Measurements from ENCODE around the gene EIF4B.

The EIF4B gene

DNA sequence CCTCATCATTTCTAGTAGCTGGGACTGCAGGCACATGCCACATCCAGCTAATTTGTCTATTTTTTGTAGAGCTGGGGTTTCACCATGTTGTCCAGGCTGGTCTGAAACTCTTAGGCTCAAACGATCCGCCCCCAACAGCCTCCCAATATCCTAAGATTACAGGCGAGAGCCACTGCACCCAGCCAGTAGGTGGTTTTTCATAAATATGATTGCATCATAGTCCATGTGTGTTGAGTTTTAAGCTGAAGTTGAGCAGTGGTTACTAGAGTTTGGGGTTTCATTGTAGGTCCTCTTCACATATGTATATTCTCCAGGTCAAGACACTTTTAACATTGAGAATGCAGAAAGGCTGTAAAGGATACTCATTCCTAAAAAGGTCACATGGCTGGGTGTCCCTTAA lies 30.5 kb downstream of the EIF4B start:
- in situ Hi-C loops (cut with HindIII; ENCODE audit: low pct_ligation_motif_present, low sequenced_read_pairs): no loop called here
- H3K27me3 ChIP-seq (replicated peaks): no peaks in the 10 kb centered on the region
- H3K4me3 ChIP-seq (ENCODE audit: low read depth, low read length): no peak overlapping the region
- no peak for TF ChIP-seq CTCF (IDR thresholded peaks at IDR 0.05; ENCODE audit: low read depth, low read length, missing control alignments)
- H3K36me3 ChIP-seq (replicated peaks): peaks cover 75% of the 10 kb centered on the region
- no peak overlapping the region for H3K27ac ChIP-seq
- no peak for DNase-seq

- Histone ChIP-seq H3K36me3 (replicated peaks) (peaks cover 50% of the 10 kb centered on the region), H3K27ac (no peak overlapping the region), H3K27me3 (replicated peaks) (no peaks in the 10 kb centered on the region), H3K4me3 (ENCODE audit: low read depth, low read length) (no peak overlapping the region)
- no peak for DNase-seq
- in situ Hi-C loops (cut with HindIII; ENCODE audit: low pct_ligation_motif_present, low sequenced_read_pairs): no loop called here
- TF ChIP-seq CTCF (IDR thresholded peaks at IDR 0.05; ENCODE audit: low read depth, low read length, missing control alignments): no peak
Observed at GRCh38 chr12:53039851-53040250, 33.6 kb downstream of the EIF4B start.

DNA sequence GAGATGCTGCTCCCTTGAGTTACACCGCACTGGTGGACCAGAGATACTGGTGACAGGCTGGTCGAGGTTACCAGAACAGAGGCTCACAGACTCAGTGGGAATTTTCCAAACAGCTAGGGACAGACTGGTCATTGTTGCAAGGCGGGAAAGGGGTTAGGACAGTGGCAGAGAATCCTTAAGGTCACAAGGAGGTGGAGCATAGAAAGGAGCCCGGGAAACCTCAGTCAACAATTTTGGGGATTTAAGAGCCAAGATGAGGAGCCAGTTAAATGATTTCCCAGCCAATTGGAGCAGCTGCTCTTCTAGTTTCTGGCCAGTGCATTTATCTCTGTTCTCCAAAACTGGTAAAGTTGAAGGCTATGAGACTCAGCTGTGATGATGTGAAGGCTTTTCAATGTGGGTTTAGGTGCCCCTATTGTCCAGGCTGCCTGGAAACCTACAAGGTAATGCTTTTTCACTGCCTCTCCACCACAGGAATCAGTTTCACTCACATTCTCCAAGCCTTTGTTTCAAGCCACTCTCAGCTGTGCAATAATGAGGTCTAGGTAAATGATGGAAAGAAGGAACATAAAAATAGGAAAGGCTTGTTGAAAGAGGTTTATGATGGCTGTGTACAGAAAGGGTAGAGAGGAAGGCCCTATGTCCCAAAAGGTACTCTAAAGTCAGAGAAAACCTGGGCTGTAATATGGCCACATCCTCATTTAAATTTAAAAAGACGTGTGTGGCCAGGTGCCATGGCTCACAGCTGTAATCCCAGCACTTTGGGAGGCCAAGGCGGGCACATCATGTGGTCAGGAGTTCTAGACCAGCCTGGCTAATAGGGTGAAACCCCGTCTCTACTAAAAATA lies 36.6 kb downstream of the EIF4B start:
- peaks cover 25% of the 10 kb centered on the region for H3K36me3 ChIP-seq (replicated peaks)
- no peak overlapping the region for H3K4me3 ChIP-seq (ENCODE audit: low read depth, low read length)
- H3K27me3 ChIP-seq (replicated peaks): no peaks in the 10 kb centered on the region
- no peak for TF ChIP-seq CTCF (IDR thresholded peaks at IDR 0.05; ENCODE audit: low read depth, low read length, missing control alignments)
- in situ Hi-C loops (cut with HindIII; ENCODE audit: low pct_ligation_motif_present, low sequenced_read_pairs): no loop called here
- DNase-seq: no peak
- no peak overlapping the region for H3K27ac ChIP-seq

DNA sequence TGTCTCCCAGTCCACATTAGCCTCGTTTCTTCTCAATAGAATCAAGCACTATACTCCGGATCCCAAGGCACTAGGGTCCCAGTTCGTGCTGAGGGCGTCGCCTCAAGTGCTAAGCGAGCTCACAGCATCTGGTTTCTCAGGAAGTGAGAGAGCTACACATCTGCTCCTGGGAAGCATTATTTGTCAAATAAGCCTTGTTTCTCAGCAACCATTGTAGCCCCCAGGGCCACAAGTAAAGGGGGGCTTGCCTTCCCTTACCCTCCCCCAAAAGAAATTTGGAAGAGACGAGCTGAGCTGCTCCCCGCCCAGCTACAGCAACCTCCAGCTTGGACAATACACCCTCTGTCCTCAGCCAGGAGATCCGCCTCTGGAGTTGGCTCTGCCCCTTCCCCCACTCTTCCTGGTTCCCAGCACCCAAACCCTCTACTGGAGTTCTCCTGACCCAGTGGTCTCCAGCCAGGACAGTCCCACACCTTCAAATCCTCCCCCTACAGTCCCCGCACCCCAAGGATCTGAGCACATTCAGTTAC lies 37.9 kb downstream of the EIF4B start:
- DNase-seq: no peak
- no peak for TF ChIP-seq CTCF (IDR thresholded peaks at IDR 0.05; ENCODE audit: low read depth, low read length, missing control alignments)

GRCh38 chr12:53044896-53045695 lies 38.8 kb downstream of the EIF4B start:
- in situ Hi-C loops (cut with HindIII; ENCODE audit: low pct_ligation_motif_present, low sequenced_read_pairs): no loop called here
- Histone ChIP-seq H3K27ac (no peak overlapping the region), H3K36me3 (replicated peaks) (peaks cover 3% of the 10 kb centered on the region), H3K4me3 (ENCODE audit: low read depth, low read length) (no peak overlapping the region), H3K27me3 (replicated peaks) (no peaks in the 10 kb centered on the region)
- DNase-seq: no peak
- no peak for TF ChIP-seq CTCF (IDR thresholded peaks at IDR 0.05; ENCODE audit: low read depth, low read length, missing control alignments)

More for the DNA sequence above, 37.9 kb downstream of the EIF4B start:
- Histone ChIP-seq H3K36me3 (replicated peaks) (peaks cover 12% of the 10 kb centered on the region), H3K4me3 (ENCODE audit: low read depth, low read length) (no peak overlapping the region), H3K27me3 (replicated peaks) (no peaks in the 10 kb centered on the region), H3K27ac (no peak overlapping the region)
- in situ Hi-C loops (cut with HindIII; ENCODE audit: low pct_ligation_motif_present, low sequenced_read_pairs): no loop called here

Data from brain microvascular endothelial cell (primary cell).